Suprapubic skin (tissue), 3 donors: ENCODE data around the gene C1GALT1.

Experiments used
- EP300 ChIP-seq: sonication (generic); formaldehyde crosslinking; IDR thresholded peaks from one replicate; pipeline ENCODE4 v1.6.1; 2017; ENCODE audit warnings: antibody characterized with exemption
- TF ChIP-seq, protein P1 (sequence below), 2 donors: fragments of 200-600 bp in 1 of 2; fragments of 450-650 bp in 1 of 2; sonication (generic) in 1 of 2; IDR thresholded peaks; one replicate each; pipeline ENCODE4 v1.5.1; 2016 to 2019; ENCODE audit warnings: antibody characterized with exemption in 2 of 2, mild to moderate bottlenecking in 1 of 2, moderate library complexity in 1 of 2

DNA sequence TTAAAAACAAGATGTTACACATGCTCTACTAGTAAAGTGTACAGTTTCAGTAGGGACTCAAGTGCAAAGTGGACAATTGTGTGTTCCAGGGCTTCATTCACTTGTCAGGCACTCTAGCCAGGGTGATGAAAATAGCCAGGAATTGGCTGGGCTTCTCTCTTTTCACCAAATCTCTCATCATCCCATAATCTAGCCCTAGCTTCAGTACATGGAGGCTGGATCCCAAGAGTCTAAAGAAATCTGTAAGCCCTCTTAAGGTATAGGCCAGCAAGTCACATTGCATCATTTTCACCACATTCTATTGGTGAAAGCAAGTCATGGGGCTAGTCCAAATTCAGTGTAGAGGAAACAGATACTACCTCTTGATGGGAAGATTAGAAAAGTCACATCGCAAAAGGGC lies 47.3 kb upstream of the C1GALT1 start:
- TF ChIP-seq, protein P1, sequence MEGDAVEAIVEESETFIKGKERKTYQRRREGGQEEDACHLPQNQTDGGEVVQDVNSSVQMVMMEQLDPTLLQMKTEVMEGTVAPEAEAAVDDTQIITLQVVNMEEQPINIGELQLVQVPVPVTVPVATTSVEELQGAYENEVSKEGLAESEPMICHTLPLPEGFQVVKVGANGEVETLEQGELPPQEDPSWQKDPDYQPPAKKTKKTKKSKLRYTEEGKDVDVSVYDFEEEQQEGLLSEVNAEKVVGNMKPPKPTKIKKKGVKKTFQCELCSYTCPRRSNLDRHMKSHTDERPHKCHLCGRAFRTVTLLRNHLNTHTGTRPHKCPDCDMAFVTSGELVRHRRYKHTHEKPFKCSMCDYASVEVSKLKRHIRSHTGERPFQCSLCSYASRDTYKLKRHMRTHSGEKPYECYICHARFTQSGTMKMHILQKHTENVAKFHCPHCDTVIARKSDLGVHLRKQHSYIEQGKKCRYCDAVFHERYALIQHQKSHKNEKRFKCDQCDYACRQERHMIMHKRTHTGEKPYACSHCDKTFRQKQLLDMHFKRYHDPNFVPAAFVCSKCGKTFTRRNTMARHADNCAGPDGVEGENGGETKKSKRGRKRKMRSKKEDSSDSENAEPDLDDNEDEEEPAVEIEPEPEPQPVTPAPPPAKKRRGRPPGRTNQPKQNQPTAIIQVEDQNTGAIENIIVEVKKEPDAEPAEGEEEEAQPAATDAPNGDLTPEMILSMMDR (IDR thresholded peaks at IDR 0.05) = no peak
- no peak for TF ChIP-seq EP300
